ENCODE data around the gene NKD1. TPM values are rescaled to one million over a fixed set of nuclear protein-coding genes. Genes with fewer than 3 reads are reported as not detected.

The NKD1 gene
- total RNA-seq, 1 donor from 2014 or later: under 0.01 TPM

DNA sequence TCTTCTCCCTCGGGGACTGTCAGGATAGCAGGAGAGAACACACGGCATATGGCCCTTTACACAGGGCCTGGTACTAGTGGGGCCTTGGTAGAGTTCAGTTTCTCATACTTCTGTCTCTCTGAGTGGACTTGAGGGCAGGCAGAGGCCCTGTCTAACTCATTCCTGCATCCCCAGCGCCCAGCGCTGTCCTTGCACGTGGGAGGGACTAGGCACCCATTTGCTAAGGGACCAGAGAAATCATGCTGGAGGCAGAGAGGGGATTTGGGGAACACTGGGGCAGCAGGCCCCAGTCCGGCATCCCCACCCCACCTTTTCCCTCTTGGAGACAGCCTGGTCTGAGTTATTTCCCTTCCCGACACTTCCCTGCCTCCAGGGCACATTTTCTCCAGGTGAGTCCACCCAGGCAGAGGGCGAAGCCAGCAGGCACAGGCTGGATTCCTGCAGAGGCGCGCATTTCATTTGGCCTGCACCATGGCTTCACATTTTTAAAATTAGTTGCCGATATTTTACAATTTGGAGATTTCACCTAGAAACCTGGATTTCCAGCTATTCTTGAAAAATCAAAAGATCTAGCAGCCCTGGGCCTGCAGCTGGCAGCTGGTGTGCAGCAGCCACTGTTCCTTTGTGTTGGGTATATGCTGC lies 9.7 kb upstream of the NKD1 start:
- DNase-seq (ENCODE audit: low read depth): no peak

GRCh38 chr16:50539053-50539695 lies 9.0 kb upstream of the NKD1 start:
- no peak for DNase-seq (ENCODE audit: low read depth)

- DNase-seq (ENCODE audit: low read depth): no peak
Measured at GRCh38 chr16:50539822-50540710, 8.1 kb upstream of the NKD1 start.

DNA sequence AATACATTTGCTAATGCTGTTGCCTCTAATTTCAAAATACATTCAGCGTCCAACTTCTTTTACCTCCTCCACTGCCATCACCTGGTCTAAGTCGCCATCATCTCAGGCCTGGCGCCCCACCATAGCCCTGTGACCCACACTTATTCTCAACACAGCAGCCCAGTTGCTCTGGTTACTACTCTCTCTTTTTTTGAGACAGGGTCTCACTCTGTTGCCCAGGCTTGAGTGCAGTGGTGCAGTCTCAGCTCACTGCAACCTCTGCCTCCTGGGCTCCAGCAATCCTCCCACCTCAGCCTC lies 7.5 kb upstream of the NKD1 start:
- DNase-seq (ENCODE audit: low read depth): no peak

DNA sequence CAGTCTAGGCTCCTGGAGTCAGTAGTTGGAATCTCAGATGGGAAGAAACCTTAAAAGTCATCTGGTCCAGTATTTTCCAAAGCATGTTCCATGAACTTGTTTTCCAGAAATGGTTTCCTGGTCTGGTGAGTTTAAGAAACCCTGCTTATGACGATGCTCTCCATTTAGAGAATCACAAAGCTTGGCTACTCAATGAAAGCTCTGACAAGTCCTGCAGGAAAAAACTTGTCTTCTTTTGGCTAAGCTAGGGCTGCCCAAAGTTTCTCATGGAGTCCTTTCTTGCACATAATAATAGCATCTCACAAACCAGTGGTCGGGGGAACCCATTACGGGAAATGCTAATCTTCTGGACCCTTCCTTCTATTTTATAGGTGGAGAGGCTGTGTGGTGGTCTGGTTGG lies 5.5 kb upstream of the NKD1 start:
- no peak for DNase-seq (ENCODE audit: low read depth)

DNA sequence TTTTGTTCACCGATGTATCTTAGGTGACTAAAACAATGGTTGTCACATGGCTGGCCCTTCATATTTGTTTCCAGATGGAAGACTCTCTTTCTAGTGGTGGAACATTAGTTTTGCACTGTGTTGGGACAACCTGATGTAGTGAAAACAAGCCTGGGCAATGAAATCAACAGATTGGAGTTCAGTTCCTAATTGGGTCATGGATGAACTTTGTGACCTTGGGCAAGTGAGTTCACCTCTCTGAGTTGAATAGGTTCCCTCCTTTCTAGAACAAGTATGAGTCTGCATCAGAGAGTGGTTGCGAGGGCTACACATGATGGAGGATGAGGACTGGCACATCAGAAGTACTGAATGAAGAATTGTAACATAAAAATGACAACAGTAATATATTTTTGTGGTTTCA lies 2.1 kb upstream of the NKD1 start:
- no peak for DNase-seq (ENCODE audit: low read depth)

DNA sequence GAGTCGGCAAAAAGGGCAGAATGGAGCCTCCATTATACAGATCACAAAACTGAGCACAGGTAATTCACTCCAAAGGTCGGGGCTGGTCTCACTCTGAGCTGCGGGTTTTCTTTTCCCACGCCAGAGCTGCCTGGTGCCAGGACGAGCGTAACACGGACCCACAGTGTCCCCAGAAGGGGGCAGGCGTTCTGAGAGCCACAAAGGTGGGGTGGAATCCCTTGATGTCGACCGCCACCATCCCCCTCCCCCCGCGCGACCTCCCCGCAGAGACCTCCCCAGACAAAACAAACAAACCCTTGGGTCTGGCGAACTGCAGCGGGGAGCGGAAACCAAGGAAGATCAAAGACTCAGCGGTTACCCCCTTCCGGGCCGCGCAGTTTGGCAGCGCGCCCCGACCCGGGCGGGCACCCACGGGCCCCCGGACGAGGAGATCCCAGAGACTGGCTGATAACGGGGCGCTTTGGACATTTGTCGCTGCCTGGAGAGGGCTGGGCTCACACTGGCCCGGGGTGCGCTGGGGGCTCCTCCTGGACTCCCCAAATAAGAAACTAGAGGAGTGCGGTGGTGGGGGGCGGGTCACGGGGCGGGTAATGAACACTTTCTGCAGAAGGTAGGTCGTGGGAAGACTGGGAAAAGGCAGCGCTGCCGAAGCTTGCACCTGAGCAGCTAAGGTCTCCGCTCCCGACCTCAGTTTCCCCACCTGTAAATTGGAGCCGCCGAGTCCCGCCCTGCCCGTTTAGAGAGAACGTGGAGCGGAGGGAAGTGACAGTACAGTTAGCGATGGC lies 664 bp upstream of the NKD1 start:
- peak; percentile 7 for DNase-seq (ENCODE audit: low read depth)

- DNase-seq (ENCODE audit: low read depth): no peak
Measured at GRCh38 chr16:50548909-50549560, 839 bp downstream of the NKD1 start.

GRCh38 chr16:50549561-50549915 lies 1.3 kb downstream of the NKD1 start:
- DNase-seq (ENCODE audit: low read depth): no peak

DNA sequence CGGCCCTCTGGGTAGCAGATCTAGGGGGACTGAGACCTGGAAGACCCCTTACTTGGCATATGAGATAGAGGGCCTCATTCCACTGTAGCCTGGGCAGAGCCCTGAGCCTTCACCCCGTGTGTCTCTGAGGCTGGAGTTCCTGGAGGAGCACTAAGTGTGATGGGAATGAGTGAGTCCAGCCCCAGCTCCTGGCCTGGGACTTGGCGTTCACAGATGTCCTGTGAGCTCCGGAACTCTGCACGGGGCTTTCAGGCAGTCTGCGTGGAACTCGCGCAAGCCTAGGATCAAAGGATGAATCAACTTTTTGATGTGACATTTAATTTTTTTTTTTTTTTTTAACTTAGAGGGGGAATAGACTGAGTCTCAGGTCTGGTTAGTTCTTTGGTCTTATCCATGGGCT lies 1.8 kb downstream of the NKD1 start:
- no peak for DNase-seq (ENCODE audit: low read depth)

DNA sequence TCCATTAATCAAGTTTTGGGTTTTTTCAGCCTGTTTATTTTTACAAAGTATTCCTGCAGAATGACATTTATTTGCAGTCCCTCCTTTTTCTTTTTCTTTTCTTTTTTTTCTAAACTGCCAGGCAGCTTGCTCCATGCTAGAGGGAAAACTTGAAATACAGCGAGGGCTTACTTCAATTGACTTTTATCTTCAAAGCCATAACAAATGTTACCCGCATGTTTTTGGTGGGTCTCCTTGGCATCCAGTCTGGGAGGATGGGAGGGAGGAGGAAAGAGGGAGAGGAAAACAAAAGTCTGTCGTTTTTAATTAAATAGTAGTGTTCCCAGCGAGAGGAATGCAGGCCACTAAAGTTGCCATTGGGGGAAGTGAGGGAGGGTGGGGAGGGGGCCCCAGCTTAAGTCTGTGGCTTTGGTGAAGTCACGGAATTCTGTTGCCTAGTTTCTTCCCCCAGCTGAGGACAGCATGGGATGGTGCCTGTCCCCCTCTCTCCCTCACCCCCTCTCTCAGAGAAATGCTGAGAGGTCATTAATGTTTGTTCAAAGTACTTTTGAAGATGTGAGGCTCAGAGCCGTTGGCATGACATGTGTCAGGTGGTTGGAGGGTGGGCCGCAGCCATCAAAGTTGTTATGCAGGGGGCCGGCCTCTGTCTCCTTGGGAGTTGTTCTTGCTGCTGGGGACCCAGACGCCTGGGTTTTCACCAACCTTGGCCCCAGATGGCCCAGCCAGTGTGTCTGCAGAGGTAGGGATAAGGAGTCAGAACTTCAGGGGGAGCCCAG lies 2.9 kb downstream of the NKD1 start:
- no peak for DNase-seq (ENCODE audit: low read depth)

DNA sequence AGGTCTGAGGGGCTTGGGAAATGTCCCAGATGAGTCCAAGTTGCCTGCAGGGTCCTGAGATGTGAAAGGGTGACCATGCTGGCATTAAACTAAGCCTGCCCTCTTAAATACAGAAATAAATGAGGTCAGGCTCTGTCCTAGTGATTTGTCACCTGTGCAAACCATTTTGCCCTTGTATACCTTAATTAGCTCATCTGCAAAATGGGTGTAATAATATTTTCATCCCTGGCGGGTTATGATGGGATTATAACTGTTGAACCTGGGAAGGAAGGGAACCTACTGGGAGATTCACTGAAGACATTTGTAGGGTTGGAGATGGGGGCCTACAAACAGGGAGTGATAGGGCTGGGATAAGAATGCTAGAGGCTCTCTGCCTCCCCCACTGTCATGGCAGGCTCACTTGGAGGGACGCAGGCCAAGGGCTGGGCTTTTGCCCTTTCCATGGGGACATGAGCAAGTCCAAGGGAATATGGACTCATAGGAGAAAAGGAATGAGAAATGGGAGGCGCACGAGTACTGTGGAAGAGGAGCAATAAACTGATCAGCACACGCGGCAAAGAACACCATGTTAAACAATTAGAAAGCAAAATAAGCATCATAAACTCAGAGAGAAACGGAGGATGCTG lies 4.4 kb downstream of the NKD1 start:
- DNase-seq (ENCODE audit: low read depth): no peak

DNA sequence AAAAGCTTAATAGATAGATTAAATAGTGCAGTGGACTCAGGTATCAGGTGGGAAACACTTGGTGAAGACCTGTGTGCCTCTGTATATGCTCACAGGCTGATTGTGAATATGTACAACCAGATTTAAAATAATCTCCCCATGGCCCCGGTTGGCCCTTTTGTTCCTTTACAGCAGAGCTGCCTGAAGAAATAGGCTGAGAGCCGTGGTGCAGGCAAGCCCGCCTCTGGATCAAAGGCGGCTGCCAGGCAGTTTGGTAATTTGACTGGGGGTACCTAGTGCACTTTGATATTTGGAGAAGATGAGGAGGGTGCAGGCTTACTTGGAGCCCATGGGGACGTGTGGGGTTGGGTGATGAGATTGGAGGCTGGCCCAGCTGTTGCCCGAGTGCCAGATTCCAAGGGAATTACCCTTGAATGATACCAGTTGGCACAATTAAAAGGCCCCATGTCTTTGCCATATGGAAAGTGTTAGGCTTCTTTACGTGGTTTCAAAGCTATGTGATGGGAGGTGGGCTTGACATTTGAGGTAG lies 5.0 kb downstream of the NKD1 start:
- DNase-seq (ENCODE audit: low read depth): no peak

GRCh38 chr16:50553731-50554360 lies 5.7 kb downstream of the NKD1 start:
- DNase-seq (ENCODE audit: low read depth): no peak

DNA sequence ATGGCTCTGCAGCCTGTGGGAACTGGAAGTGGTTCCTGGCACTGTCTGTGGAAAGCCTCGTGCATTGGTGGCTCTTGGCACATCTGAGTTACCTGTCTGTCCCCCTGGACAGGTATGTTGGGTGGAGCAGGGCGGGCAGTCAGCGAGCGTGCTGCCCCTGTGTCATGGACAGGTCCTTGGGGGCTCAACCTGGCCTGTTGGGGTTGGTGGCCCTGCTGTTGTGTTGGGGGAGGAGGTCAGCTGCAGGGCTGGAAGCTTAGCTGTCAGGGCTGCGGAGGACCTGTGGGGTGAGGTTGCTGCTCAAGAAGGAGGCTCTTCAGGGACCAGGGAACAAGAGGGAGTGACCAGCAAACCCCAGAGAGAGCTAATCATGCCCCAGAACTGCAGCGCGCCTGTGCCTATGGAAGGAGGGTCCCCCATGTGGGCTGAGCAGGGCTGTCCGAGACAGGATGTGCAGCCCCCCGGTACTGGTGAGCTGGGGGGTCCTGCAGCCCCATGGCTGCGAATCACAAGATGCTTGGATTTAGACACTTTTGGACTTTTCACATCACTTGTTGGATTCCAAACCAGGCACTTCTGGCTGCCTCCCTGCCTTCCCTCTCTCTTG lies 7.2 kb downstream of the NKD1 start:
- DNase-seq (ENCODE audit: low read depth): no peak

DNA sequence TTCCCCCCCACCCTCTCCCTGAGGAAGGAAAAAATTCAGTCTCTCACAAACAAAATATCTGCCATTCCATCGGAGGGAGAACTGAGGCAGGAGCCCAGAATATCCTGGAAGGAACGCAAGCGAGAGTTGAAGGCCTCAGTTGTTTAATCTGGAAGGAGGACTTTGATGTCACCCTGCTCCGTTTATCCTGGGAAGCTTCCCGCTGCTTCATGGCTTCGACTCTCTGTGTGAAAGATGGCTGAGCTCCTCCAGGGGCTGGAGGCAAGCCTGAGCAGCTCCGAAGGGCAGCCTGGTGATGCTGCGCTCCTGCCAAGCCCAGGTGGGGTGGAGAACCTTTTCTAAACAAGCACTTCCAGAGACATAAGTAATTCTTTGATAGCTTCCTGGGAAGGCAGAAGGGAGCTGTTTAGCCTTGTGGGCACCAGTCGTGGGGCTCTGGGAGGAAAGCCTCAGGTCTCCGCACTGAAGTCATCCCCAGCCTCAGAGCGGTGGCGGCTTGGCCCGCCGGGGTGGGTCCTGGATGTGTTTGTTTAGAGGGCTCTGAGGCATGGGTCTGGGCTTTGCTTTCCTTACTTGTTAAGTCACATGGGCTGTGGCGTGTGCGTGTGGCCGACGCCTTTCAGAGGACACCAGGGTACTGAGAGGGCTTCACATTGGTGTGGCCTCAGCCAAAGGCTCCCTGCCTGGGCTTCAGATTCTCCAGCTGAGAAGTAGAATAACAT lies 7.9 kb downstream of the NKD1 start:
- DNase-seq (ENCODE audit: low read depth): no peak

DNA sequence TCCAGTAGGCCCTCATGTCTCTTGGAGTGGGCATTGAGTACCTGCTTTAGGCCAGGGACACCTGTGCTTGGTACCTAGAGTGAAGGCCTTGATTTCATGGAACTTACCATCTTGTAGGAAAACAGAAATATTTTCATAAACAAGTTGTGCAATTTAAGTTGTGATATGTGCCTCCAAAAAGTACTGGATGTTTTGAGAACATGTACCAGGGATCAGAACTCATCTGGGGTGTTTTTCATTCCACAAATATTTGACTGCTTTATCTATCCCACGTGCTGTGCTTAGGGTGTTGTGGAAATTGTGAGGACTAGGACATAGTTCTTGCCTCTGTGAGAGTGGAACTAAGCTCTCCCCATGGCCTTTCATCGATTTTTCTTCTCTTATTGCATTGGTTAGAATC lies 8.8 kb downstream of the NKD1 start:
- DNase-seq (ENCODE audit: low read depth): no peak

DNA sequence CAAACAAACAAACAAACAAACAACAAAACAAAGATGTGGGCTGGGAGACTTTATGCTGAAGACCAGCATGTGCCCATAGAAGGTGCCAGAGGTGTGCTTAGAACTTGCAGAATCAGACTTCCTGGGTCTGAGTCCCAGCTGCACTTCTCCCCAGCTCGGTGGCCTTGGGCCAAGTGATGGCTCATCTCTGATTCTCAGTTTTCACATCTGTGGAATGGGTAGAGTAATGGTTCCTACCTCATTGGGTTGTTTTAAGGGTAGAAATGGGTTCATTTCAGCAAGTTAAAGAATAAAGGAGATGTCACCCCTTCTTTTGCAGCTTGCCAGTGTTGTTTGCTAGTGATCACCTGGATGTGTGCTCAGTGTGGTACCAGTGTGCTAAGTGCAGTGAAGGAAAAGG lies 10.7 kb downstream of the NKD1 start:
- DNase-seq (ENCODE audit: low read depth): no peak

DNA sequence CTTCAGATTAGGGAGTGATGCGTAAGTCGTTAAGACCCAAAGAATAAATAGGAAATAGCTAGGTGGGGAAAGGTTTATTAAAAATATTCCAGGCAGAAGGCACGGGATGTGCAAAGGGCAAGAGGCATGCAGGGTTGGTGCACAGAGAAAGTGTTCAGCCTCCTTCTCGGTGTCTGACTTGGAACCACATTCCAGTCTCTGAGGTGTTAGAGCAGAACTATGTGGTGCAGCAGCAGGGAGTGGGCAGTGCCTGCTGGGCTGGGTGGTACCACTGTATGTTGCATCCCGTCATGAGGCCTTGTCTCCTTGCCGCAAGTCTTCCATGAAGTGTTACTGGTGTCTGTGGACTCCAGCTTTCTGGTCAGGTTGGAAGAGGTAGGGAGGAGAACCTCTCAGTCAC lies 11.1 kb downstream of the NKD1 start:
- no peak for DNase-seq (ENCODE audit: low read depth)

All from renal cortical epithelial cell (primary cell).